ENCODE measurements around the gene RANBP3L. TPM values are rescaled to one million over a fixed set of nuclear protein-coding genes. Genes with fewer than 3 reads are reported as not detected.

RANBP3L gene
- total and polyA plus RNA-seq, 10 of the 15 experiments (the other 5 are each of a cell fraction or from before 2014, with no cell fraction given) = 0.02 to 0.29 (median 0.06) TPM; not detected in 4

DNA sequence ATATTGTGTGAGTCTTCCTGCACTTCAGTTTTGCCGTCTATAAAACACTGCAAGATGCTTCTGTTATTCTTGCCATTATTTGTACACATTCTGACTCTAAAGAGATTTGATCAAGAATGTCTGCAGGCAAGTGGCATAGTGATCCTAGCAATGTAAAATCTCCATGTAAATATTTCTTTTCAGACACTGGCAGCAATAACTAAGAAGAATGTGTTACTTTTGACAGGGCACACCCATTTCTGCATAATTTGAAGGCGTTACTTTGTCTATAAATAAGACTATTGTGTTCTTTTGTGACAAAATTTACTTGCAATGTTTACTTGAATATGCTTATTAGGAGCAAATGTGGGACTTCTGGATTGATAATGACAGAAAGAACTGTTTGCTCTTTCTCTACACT is 20.1 kb downstream of the RANBP3L start (continued):
- TF ChIP-seq YBX1 (IDR thresholded peaks at IDR 0.05) (no peak), BRCA1 (IDR thresholded peaks at IDR 0.05; ENCODE audit: low read depth, low read length) (no peak), ZNF24 (IDR thresholded peaks at IDR 0.05) (no peak), CHD4 (IDR thresholded peaks at IDR 0.05) (no peak), MYB (IDR thresholded peaks at IDR 0.05; ENCODE audit: borderline replicate concordance, low read depth, low read length) (no peak), HCFC1 (IDR thresholded peaks at IDR 0.05; ENCODE audit: low read length) (no peak), KAT2A (conservative IDR thresholded peaks at IDR 0.05; ENCODE audit: control insufficient read depth, low read depth, low read length) (no peak), PAX8 (IDR thresholded peaks at IDR 0.05) (no peak)
- TF ChIP-seq, protein P1, sequence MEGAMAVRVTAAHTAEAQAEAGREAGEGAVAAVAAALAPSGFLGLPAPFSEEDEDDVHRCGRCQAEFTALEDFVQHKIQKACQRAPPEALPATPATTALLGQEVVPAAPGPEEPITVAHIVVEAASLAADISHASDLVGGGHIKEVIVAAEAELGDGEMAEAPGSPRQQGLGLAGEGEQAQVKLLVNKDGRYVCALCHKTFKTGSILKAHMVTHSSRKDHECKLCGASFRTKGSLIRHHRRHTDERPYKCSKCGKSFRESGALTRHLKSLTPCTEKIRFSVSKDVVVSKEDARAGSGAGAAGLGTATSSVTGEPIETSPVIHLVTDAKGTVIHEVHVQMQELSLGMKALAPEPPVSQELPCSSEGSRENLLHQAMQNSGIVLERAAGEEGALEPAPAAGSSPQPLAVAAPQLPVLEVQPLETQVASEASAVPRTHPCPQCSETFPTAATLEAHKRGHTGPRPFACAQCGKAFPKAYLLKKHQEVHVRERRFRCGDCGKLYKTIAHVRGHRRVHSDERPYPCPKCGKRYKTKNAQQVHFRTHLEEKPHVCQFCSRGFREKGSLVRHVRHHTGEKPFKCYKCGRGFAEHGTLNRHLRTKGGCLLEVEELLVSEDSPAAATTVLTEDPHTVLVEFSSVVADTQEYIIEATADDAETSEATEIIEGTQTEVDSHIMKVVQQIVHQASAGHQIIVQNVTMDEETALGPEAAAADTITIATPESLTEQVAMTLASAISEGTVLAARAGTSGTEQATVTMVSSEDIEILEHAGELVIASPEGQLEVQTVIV (IDR thresholded peaks at IDR 0.05; ENCODE audit: borderline replicate concordance, partially characterized antibody) = no peak

DNA sequence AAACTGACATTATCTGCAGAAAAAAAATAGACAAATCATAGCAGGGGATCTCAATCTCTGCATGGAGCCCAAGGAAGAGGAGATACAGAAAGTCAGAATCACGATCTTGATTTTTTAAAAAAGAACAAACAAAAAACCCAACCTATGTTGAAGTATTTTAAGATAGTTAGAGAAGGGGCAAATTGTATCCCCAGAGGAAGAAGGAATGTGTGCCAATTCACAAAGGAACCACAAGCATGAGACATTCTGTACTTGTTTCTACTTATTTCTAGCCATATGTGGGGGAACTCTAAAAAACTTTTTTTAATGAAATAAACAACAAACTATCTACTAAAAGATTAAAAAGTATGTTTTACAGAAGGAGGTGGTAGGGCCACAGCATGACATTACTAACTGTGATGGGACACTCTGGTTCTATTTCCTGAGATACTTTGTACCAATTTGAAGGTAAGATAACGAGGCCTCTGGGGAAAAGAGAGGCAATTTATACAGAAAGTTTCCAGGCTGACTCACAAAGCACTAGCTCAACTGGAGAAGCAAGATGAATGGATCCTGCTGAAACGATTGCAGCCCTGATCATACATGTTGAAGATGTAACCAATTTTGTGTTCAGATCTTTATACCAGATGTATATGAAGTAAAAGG is 22.5 kb downstream of the RANBP3L start:
- no peak overlapping the region for H3K4me3 ChIP-seq
- no peak; the same call in 2 of the 3 replicates for ATAC-seq
- RAD21 ChIA-PET (ENCODE audit: unreplicated experiment) = no interaction called here
- H3K36me3 ChIP-seq (ENCODE audit: control insufficient read depth in 2 of 2, insufficient read depth in 2 of 2, low read length in 1 of 2) = no peaks in the 10 kb centered on the region
- no peaks in the 10 kb centered on the region for H4K20me1 ChIP-seq (ENCODE audit: control insufficient read depth, insufficient read depth)
- no TSS peak for BruUV-seq (replicated peaks)
- no peak for FAIRE-seq
- WGBS (ENCODE audit: insufficient coverage, insufficient replicate concordance, low lambda C conversion rate, missing lambda C conversion rate) = 0% methylated on average over 3 of the region's 3 CpGs
- intact Hi-C loops (cut with micrococcal nuclease; ENCODE audit: unreplicated experiment) = no loop called here
- H3K4me1 ChIP-seq (ENCODE audit: control insufficient read depth, insufficient read depth, low read length) = no peaks in the 10 kb centered on the region
- H3K27me3 ChIP-seq (replicated peaks in 1 of 2; ENCODE audit: control insufficient read depth in 2 of 2, insufficient read depth in 2 of 2, low read length in 1 of 2) = no peaks in the 10 kb centered on the region
- no peak overlapping the region for H3K9ac ChIP-seq (ENCODE audit: control insufficient read depth, insufficient read depth, low read length)
- H3K79me2 ChIP-seq (ENCODE audit: control insufficient read depth, insufficient read depth, low read length) = no peaks in the 10 kb centered on the region
- no peak overlapping the region for H3K27ac ChIP-seq (ENCODE audit: control insufficient read depth, insufficient read depth)
- SMC1A ChIA-PET (ENCODE audit: uncharacterized antibody, unreplicated experiment) = interaction anchor here (1.9 kb wide), 1 partner anchor 10 kb away, joined by 7 read pairs; no protein-coding TSS in a partner anchor
- no peak overlapping the region for H2AFZ ChIP-seq (ENCODE audit: control insufficient read depth, low read depth, low read length)
- POLR2A ChIA-PET = no interaction called here
- H3K4me2 ChIP-seq (ENCODE audit: control insufficient read depth, insufficient read depth) = no peak overlapping the region
- in situ Hi-C loops (cut with MboI) = no loop called here
- H3K9me3 ChIP-seq (replicated peaks; ENCODE audit: control insufficient read depth, insufficient read depth, low read length) = no peaks in the 10 kb centered on the region
- no peak for TF ChIP-seq NFXL1 (IDR thresholded peaks at IDR 0.05; ENCODE audit: borderline replicate concordance)
- TF ChIP-seq YBX1 (IDR thresholded peaks at IDR 0.05) = no peak
- TF ChIP-seq MEF2B (IDR thresholded peaks at IDR 0.05; ENCODE audit: partially characterized antibody, poor library complexity, severe bottlenecking) = peak; percentile 10
- peak; percentile 15; the same call in 1 of the 2 replicates for TF ChIP-seq MTA2 (IDR thresholded peaks at IDR 0.05; ENCODE audit: low read depth)
- TF ChIP-seq, protein P2, sequence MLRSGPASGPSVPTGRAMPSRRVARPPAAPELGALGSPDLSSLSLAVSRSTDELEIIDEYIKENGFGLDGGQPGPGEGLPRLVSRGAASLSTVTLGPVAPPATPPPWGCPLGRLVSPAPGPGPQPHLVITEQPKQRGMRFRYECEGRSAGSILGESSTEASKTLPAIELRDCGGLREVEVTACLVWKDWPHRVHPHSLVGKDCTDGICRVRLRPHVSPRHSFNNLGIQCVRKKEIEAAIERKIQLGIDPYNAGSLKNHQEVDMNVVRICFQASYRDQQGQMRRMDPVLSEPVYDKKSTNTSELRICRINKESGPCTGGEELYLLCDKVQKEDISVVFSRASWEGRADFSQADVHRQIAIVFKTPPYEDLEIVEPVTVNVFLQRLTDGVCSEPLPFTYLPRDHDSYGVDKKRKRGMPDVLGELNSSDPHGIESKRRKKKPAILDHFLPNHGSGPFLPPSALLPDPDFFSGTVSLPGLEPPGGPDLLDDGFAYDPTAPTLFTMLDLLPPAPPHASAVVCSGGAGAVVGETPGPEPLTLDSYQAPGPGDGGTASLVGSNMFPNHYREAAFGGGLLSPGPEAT (IDR thresholded peaks at IDR 0.05; ENCODE audit: low read depth) = no peak
- CTCF ChIA-PET = interaction anchor here (1.4 to 2.2 kb wide), 2 partner anchors 15 to 27 kb away, joined by 3 to 21 read pairs; no protein-coding TSS in a partner anchor
- DNase-seq (ENCODE audit: low read depth, low spot score) = no peak
